ENCODE results near the gene TOP2A. TPM values are rescaled to one million over a fixed set of nuclear protein-coding genes. Genes with fewer than 3 reads are reported as not detected.

The TOP2A gene
- polyA plus RNA-seq, 1 donor from 2014 or later: 7.8 TPM

GRCh38 chr17:40361063-40361924, 56.4 kb downstream of the TOP2A start:
- Histone ChIP-seq H3K4me3 (ENCODE audit: low read length) (no peak overlapping the region), H3K27me3 (ENCODE audit: insufficient read depth, low read depth, low read length) (peaks cover 15% of the 10 kb centered on the region), H3K4me2 (ENCODE audit: low read length) (no peak overlapping the region), H4K20me1 (ENCODE audit: insufficient read depth) (no peaks in the 10 kb centered on the region), H3K9ac (ENCODE audit: low read length) (no peak overlapping the region), H3F3A (ENCODE audit: insufficient read depth, low read length, poor library complexity, severe bottlenecking) (no peaks in the 10 kb centered on the region), H3K27ac (ENCODE audit: low read length) (no peak overlapping the region), H3K79me2 (replicated peaks; ENCODE audit: insufficient read depth, low read length) (no peaks in the 10 kb centered on the region), H2AFZ (ENCODE audit: low read depth, low read length) (no peak overlapping the region), H3K36me3 (ENCODE audit: insufficient read depth, low read length) (no peaks in the 10 kb centered on the region), H3K9me2 (ENCODE audit: insufficient read depth, low read length) (no peaks in the 10 kb centered on the region), H3K9me3 (ENCODE audit: low read length) (no peaks in the 10 kb centered on the region)
- no peak for TF ChIP-seq POLR2AphosphoS5 (IDR thresholded peaks at IDR 0.05)
- TF ChIP-seq REST (IDR thresholded peaks at IDR 0.05; ENCODE audit: borderline replicate concordance): no peak
- TF ChIP-seq SMC3 (conservative IDR thresholded peaks at IDR 0.05; ENCODE audit: poor library complexity): no peak
- no peak for TF ChIP-seq TAF1 (IDR thresholded peaks at IDR 0.05; ENCODE audit: low read depth)
- TF ChIP-seq EP300 (conservative IDR thresholded peaks at IDR 0.05; ENCODE audit: poor library complexity, severe bottlenecking): no peak
- no peak for TF ChIP-seq RAD21 (conservative IDR thresholded peaks at IDR 0.05)
- no peak for TF ChIP-seq CTCF (IDR thresholded peaks at IDR 0.05; ENCODE audit: poor library complexity, severe bottlenecking)
- no peak for TF ChIP-seq MXI1 (conservative IDR thresholded peaks at IDR 0.05; ENCODE audit: poor library complexity, severe bottlenecking)
- TF ChIP-seq EZH2 (IDR thresholded peaks at IDR 0.05; ENCODE audit: borderline replicate concordance, insufficient read depth, low read length, poor library complexity, severe bottlenecking): no peak

GRCh38 chr17:40360091-40360490, 57.6 kb downstream of the TOP2A start:
- Histone ChIP-seq H3K27ac (ENCODE audit: low read length) (no peak overlapping the region), H2AFZ (ENCODE audit: low read depth, low read length) (no peak overlapping the region), H3K36me3 (ENCODE audit: insufficient read depth, low read length) (no peaks in the 10 kb centered on the region), H4K20me1 (ENCODE audit: insufficient read depth) (no peaks in the 10 kb centered on the region), H3K4me2 (ENCODE audit: low read length) (no peak overlapping the region), H3K27me3 (ENCODE audit: insufficient read depth, low read depth, low read length) (peaks cover 15% of the 10 kb centered on the region), H3F3A (ENCODE audit: insufficient read depth, low read length, poor library complexity, severe bottlenecking) (no peaks in the 10 kb centered on the region), H3K9ac (ENCODE audit: low read length) (no peak overlapping the region), H3K9me2 (ENCODE audit: insufficient read depth, low read length) (no peaks in the 10 kb centered on the region), H3K9me3 (ENCODE audit: low read length) (no peaks in the 10 kb centered on the region), H3K79me2 (replicated peaks; ENCODE audit: insufficient read depth, low read length) (no peaks in the 10 kb centered on the region), H3K4me3 (ENCODE audit: low read length) (no peak overlapping the region)
- TF ChIP-seq POLR2AphosphoS5 (IDR thresholded peaks at IDR 0.05): no peak
- no peak for TF ChIP-seq TAF1 (IDR thresholded peaks at IDR 0.05; ENCODE audit: low read depth)
- TF ChIP-seq MXI1 (conservative IDR thresholded peaks at IDR 0.05; ENCODE audit: poor library complexity, severe bottlenecking): no peak
- TF ChIP-seq EZH2 (IDR thresholded peaks at IDR 0.05; ENCODE audit: borderline replicate concordance, insufficient read depth, low read length, poor library complexity, severe bottlenecking): no peak
- TF ChIP-seq EP300 (conservative IDR thresholded peaks at IDR 0.05; ENCODE audit: poor library complexity, severe bottlenecking): no peak
- no peak for TF ChIP-seq CTCF (IDR thresholded peaks at IDR 0.05; ENCODE audit: poor library complexity, severe bottlenecking)

All from neural cell (in vitro differentiated cells).